Activated naive CD4-positive, alpha-beta T cell treated with anti-CD3 and anti-CD28 coated beads, Interleukin-2, amount 10 ng/mL, durations not matched to agents 7 days and 5 days (primary cell): Measurements from ENCODE around the gene AAK1.
A peak's percentile ranks its signal among the peaks of the same experiment; 100 is the strongest.

Experiments used
- CTCF ChIA-PET: fragments of 350-600 bp; sonication (Branson Sonifier 250); formaldehyde crosslinking; loops from one replicate; lab custom pipeline; 2021; ENCODE audit warnings: antibody characterized with exemption; lab: Charles Lee
- DNase-seq: peaks from one replicate; pipeline ENCODE4 v3.0.0-alpha.2; 2020
- H3K27ac Mint-ChIP-seq: one replicate; pipeline ENCODE4 v1.8.0; 2021; ENCODE audit warnings: mild to moderate bottlenecking, moderate library complexity, mixed read lengths
- H3K27me3 Mint-ChIP-seq: one replicate; pipeline ENCODE4 v1.8.0; 2021; ENCODE audit warnings: mild to moderate bottlenecking, mixed read lengths
- H3K36me3 Mint-ChIP-seq: one replicate; pipeline ENCODE4 v1.8.0; 2021; ENCODE audit warnings: mixed read lengths
- H3K4me1 Mint-ChIP-seq: one replicate; pipeline ENCODE4 v1.8.0; 2021; ENCODE audit warnings: mixed read lengths
- H3K4me3 Mint-ChIP-seq: one replicate; pipeline ENCODE4 v1.8.0; 2021; ENCODE audit warnings: mild to moderate bottlenecking, moderate library complexity, mixed read lengths
- H3K9me3 Mint-ChIP-seq: one replicate; pipeline ENCODE4 v1.8.0; 2021; ENCODE audit warnings: mixed read lengths

The AAK1 gene

GRCh38 chr2:69644506-69644979 lies 1.0 kb upstream of the AAK1 start:
- Mint-ChIP-seq H3K27ac (peak overlapping the region; percentile 94), H3K9me3 (no peaks in the 10 kb centered on the region), H3K36me3 (peaks cover 26% of the 10 kb centered on the region), H3K4me3 (peak overlapping the region; percentile 90), H3K4me1 (peaks cover 58% of the 10 kb centered on the region), H3K27me3 (no peaks in the 10 kb centered on the region)
- CTCF ChIA-PET, result interaction anchor here (0.9 to 4.0 kb wide), 14 partner anchors 9 to 269 kb away, joined by 3 to 25 read pairs (median 4); partner anchors contain the start of gene NFU1
- DNase-seq, result no peak

- H3K9me3 Mint-ChIP-seq, result no peaks in the 10 kb centered on the region
- no peaks in the 10 kb centered on the region for H3K27me3 Mint-ChIP-seq
- H3K36me3 Mint-ChIP-seq, result peaks cover 41% of the 10 kb centered on the region
- peak overlapping the region; percentile 97 for H3K27ac Mint-ChIP-seq
- peak; percentile 68 for DNase-seq
- CTCF ChIA-PET, result interaction anchor here (1.5 to 4.0 kb wide), 4 partner anchors 25 to 206 kb away, joined by 3 to 25 read pairs (median 12); partner anchors contain the start of gene NFU1
- H3K4me3 Mint-ChIP-seq, result peak overlapping the region; percentile 90
- peaks cover 64% of the 10 kb centered on the region for H3K4me1 Mint-ChIP-seq
Observed at GRCh38 chr2:69642709-69643601, 584 bp downstream of the AAK1 start.

GRCh38 chr2:69641887-69642708 lies 1.4 kb downstream of the AAK1 start:
- H3K4me3 Mint-ChIP-seq, result peak overlapping the region; percentile 90
- H3K36me3 Mint-ChIP-seq, result peaks cover 49% of the 10 kb centered on the region
- DNase-seq, result no peak
- H3K27ac Mint-ChIP-seq, result peak overlapping the region; percentile 97
- CTCF ChIA-PET, result interaction anchor here (1.2 to 1.8 kb wide), 6 partner anchors 14 to 81 kb away, joined by 3 to 7 read pairs (median 4); no protein-coding TSS in a partner anchor
- H3K27me3 Mint-ChIP-seq, result no peaks in the 10 kb centered on the region
- H3K4me1 Mint-ChIP-seq, result peaks cover 69% of the 10 kb centered on the region
- H3K9me3 Mint-ChIP-seq, result no peaks in the 10 kb centered on the region

GRCh38 chr2:69641471-69641870 lies 2.1 kb downstream of the AAK1 start:
- Mint-ChIP-seq H3K4me1 (peaks cover 67% of the 10 kb centered on the region), H3K9me3 (no peaks in the 10 kb centered on the region), H3K36me3 (peaks cover 51% of the 10 kb centered on the region), H3K4me3 (peak overlapping the region; percentile 90), H3K27ac (peak overlapping the region; percentile 97), H3K27me3 (no peaks in the 10 kb centered on the region)
- CTCF ChIA-PET, result interaction anchor here (1.2 to 1.8 kb wide), 7 partner anchors 14 to 80 kb away, joined by 3 to 7 read pairs (median 4); no protein-coding TSS in a partner anchor
- no peak for DNase-seq

- DNase-seq, result no peak
- H3K4me1 Mint-ChIP-seq, result peaks cover 59% of the 10 kb centered on the region
- peak overlapping the region; percentile 90 for H3K4me3 Mint-ChIP-seq
- H3K27ac Mint-ChIP-seq, result no peak overlapping the region
- peaks cover 63% of the 10 kb centered on the region for H3K36me3 Mint-ChIP-seq
- H3K27me3 Mint-ChIP-seq, result no peaks in the 10 kb centered on the region
- CTCF ChIA-PET, result interaction anchor here (0.6 to 2.7 kb wide), 4 partner anchors 14 to 74 kb away, joined by 3 to 13 read pairs (median 3); no protein-coding TSS in a partner anchor
- no peaks in the 10 kb centered on the region for H3K9me3 Mint-ChIP-seq
Observed at GRCh38 chr2:69639266-69639665, 4.3 kb downstream of the AAK1 start.

GRCh38 chr2:69638630-69639029 lies 4.9 kb downstream of the AAK1 start:
- Mint-ChIP-seq H3K4me3 (no peak overlapping the region), H3K9me3 (no peaks in the 10 kb centered on the region), H3K27me3 (no peaks in the 10 kb centered on the region), H3K4me1 (peaks cover 63% of the 10 kb centered on the region), H3K36me3 (peaks cover 67% of the 10 kb centered on the region), H3K27ac (no peak overlapping the region)
- DNase-seq, result no peak
- CTCF ChIA-PET, result interaction anchor here (0.6 to 2.7 kb wide), 4 partner anchors 13 to 73 kb away, joined by 3 to 13 read pairs (median 3); no protein-coding TSS in a partner anchor

GRCh38 chr2:69637923-69638322 lies 5.6 kb downstream of the AAK1 start:
- DNase-seq, result no peak
- Mint-ChIP-seq H3K9me3 (no peaks in the 10 kb centered on the region), H3K4me3 (no peak overlapping the region), H3K4me1 (peaks cover 64% of the 10 kb centered on the region), H3K36me3 (peaks cover 68% of the 10 kb centered on the region), H3K27me3 (no peaks in the 10 kb centered on the region), H3K27ac (peak overlapping the region; percentile 52)
- CTCF ChIA-PET, result interaction anchor here (0.6 to 2.0 kb wide), 2 partner anchors 72 to 1113 kb away, joined by 3 to 7 read pairs; no protein-coding TSS in a partner anchor

GRCh38 chr2:69636395-69636794 lies 7.1 kb downstream of the AAK1 start:
- Mint-ChIP-seq H3K4me1 (peaks cover 73% of the 10 kb centered on the region), H3K27me3 (no peaks in the 10 kb centered on the region), H3K9me3 (no peaks in the 10 kb centered on the region), H3K4me3 (no peak overlapping the region), H3K36me3 (peaks cover 68% of the 10 kb centered on the region), H3K27ac (no peak overlapping the region)
- CTCF ChIA-PET, result interaction anchor here (2.0 kb wide), 1 partner anchor 71 kb away, joined by 7 read pairs; no protein-coding TSS in a partner anchor
- no peak for DNase-seq

- CTCF ChIA-PET, result interaction anchor here (1.4 kb wide), 1 partner anchor 71 kb away, joined by 4 read pairs; no protein-coding TSS in a partner anchor
- Mint-ChIP-seq H3K36me3 (peaks cover 68% of the 10 kb centered on the region), H3K4me3 (no peak overlapping the region), H3K4me1 (peaks cover 76% of the 10 kb centered on the region), H3K9me3 (no peaks in the 10 kb centered on the region), H3K27ac (no peak overlapping the region), H3K27me3 (no peaks in the 10 kb centered on the region)
- DNase-seq, result no peak
Observed at GRCh38 chr2:69635432-69635831, 8.1 kb downstream of the AAK1 start.

- Mint-ChIP-seq H3K4me3 (no peak overlapping the region), H3K27me3 (no peaks in the 10 kb centered on the region), H3K36me3 (peaks cover 64% of the 10 kb centered on the region), H3K27ac (no peak overlapping the region), H3K4me1 (peaks cover 67% of the 10 kb centered on the region), H3K9me3 (no peaks in the 10 kb centered on the region)
- CTCF ChIA-PET, result interaction anchor here (1.4 to 1.5 kb wide), 3 partner anchors 70 to 84 kb away, joined by 3 to 4 read pairs (median 4); no protein-coding TSS in a partner anchor
- no peak for DNase-seq
Observed at GRCh38 chr2:69634196-69634821, 9.2 kb downstream of the AAK1 start.

- no peaks in the 10 kb centered on the region for H3K9me3 Mint-ChIP-seq
- CTCF ChIA-PET, result interaction anchor here (0.9 to 1.6 kb wide), 3 partner anchors 9 to 66 kb away, joined by 3 to 4 read pairs (median 3); no protein-coding TSS in a partner anchor
- peaks cover 40% of the 10 kb centered on the region for H3K4me1 Mint-ChIP-seq
- H3K36me3 Mint-ChIP-seq, result peaks cover 41% of the 10 kb centered on the region
- no peak overlapping the region for H3K27ac Mint-ChIP-seq
- no peaks in the 10 kb centered on the region for H3K27me3 Mint-ChIP-seq
- no peak overlapping the region for H3K4me3 Mint-ChIP-seq
- DNase-seq, result no peak
Observed at GRCh38 chr2:69631402-69631801, 12.1 kb downstream of the AAK1 start.

- no peak overlapping the region for H3K27ac Mint-ChIP-seq
Observed at GRCh38 chr2:69629921-69630608, 13.5 kb downstream of the AAK1 start.

More at GRCh38 chr2:69629921-69630608, 13.5 kb downstream of the AAK1 start:
- CTCF ChIA-PET, result interaction anchor here (3.9 kb wide), 1 partner anchor 64 kb away, joined by 15 read pairs; no protein-coding TSS in a partner anchor
- DNase-seq, result no peak
- H3K4me1 Mint-ChIP-seq, result peaks cover 34% of the 10 kb centered on the region
- no peaks in the 10 kb centered on the region for H3K9me3 Mint-ChIP-seq
- H3K36me3 Mint-ChIP-seq, result peaks cover 35% of the 10 kb centered on the region
- H3K4me3 Mint-ChIP-seq, result no peak overlapping the region
- no peaks in the 10 kb centered on the region for H3K27me3 Mint-ChIP-seq
